ENCODE measurements around the gene CPD.

DNA sequence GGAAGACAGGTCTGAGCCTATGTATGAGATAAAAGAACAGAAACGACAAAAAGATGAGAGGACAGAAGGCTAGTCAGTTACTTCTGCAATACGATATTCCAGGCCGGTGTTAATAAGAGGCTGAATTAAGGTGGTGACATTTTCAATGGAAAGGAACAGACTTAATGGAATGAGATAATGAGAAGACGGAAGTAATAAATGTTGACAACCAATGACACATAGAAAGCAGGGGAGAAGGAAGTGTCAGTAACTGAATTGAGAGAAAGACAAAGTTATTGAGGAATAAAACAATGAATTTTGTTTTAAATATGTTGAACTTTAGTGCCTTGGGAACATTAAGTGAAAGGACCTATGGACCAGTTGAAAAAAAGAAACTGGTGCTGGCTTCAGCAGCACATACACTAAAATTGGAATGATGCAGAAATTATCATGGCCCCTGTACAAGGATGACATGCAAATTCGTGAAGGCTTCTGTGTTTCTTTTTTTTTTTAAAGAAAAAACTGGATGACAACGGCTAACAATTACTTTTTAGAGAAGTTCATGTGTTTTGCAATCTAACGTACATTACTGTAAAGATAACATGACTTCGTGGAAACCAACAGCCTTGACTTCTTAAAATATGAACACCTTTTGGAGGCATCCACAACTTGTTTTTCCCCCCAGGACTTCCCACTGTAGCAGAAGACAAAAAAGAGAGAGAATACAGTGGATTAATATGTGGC lies 18.5 kb upstream of the CPD start:
- TF ChIP-seq, protein P1, sequence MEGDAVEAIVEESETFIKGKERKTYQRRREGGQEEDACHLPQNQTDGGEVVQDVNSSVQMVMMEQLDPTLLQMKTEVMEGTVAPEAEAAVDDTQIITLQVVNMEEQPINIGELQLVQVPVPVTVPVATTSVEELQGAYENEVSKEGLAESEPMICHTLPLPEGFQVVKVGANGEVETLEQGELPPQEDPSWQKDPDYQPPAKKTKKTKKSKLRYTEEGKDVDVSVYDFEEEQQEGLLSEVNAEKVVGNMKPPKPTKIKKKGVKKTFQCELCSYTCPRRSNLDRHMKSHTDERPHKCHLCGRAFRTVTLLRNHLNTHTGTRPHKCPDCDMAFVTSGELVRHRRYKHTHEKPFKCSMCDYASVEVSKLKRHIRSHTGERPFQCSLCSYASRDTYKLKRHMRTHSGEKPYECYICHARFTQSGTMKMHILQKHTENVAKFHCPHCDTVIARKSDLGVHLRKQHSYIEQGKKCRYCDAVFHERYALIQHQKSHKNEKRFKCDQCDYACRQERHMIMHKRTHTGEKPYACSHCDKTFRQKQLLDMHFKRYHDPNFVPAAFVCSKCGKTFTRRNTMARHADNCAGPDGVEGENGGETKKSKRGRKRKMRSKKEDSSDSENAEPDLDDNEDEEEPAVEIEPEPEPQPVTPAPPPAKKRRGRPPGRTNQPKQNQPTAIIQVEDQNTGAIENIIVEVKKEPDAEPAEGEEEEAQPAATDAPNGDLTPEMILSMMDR (IDR thresholded peaks at IDR 0.05) = no peak
- TF ChIP-seq POLR2A (IDR thresholded peaks at IDR 0.05) = no peak

All from uterus (tissue), 2 donors.